Activated CD4-positive, CD25-positive, alpha-beta regulatory T cell treated with anti-CD3 and anti-CD28 coated beads, Interleukin-2, amount 50 U/mL, for 24 hours (primary cell): ENCODE results near the gene RXRG.

Source experiments
- ATAC-seq, 2 donors: fragments of 150-1000 bp; cut with Tn5 transposase; one replicate each; pipeline ENCODE4 v1.10.0; 2021; ENCODE audit warnings: mild to moderate bottlenecking in 1 of 2, moderate library complexity in 1 of 2

Gene RXRG

DNA sequence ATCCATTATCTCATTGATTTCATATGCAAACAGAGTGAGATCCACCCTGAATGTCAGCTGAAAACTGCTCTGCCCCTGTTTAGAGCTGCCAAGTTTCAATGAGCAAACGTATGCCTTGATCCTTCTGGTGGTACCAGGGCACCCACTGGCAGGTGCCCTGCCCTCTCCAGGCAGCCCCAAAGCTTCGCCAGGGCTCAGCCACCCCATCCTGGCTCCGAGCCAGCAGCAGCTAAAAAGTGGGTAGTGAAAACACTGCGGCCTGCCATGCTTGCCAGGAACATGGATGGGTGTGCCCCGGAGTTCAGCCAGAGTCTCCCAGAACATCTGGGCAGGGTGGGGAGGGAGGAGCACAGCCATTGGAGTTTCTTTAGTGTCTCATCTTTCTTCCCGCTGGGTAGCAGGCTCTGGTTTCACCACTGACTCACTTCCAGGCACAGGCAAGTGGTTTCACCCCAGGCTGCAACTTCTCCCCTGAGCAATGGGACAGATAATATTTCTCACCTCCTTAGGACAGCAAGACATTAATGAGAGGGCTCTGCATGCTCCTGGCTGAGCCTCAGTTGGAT lies 80.3 kb downstream of the RXRG start:
- ATAC-seq: no peak

DNA sequence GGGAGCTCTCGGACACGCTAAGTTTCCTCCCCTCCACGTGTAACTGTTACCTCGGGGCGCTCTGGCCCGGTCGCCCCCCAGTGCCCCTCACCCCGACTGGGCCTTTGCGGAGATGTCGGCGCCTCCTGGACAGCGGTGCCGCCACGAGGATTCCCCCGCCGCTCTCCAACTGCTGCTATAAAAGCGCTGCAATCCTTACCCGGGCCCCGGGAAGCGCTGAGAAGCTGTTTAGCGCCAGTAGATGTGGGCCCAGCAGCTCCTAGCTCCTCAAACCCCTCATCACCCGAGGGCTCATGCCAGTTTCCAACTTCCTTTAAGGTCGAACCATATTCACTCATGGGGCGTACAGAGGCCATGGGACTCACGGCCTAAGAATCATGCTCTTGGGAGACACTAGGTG lies 88.0 kb downstream of the RXRG start:
- ATAC-seq: no peak

DNA sequence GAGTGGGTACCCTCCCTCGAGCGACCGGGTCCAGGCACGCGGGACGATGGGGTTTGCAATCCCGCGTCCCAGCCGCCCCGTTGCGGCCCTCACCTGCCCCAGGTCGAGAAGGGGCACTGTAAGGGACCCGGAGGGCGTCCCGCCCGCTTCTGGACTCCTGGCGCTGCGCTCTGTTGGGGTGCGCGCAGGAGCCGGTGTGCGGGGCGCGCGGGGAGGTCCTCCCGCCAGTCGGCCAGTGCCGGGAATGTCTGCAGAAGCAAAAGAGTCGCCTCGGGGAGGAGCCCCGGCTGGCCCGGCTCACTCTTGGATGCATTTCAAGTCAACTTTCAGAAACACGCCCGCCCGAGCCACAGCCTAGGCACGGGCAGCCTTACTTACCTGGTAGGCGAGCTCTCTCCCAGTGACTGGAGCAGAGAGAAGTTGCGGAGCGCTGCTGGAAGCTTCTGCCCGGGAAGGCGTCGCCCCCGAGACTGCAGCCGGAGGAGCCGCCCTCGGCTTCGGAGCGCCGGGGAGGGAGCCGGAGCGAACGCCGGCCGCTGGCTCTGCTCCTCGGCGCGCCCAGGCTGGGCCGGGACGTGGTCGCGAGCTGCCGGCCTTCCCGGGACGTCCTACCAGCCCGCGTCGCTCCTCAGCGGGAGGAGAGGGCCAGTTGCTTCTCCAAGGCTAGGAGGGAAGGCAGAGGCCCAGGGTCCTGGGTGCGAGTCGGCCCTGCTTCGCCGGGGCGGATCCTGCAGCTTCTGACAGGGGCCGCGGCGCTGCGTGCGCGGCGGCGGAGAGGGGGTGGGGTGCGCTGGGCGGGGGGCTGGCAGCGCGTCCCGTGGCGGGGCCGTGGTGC lies 88.7 kb downstream of the RXRG start, which contains the start of gene LMX1A:
Gene LMX1A (minus strand): TSS at position 739 of the 835 bp plus-strand sequence. CDS start 1,156 bp downstream, outside the sequence.
- ATAC-seq: no peak

DNA sequence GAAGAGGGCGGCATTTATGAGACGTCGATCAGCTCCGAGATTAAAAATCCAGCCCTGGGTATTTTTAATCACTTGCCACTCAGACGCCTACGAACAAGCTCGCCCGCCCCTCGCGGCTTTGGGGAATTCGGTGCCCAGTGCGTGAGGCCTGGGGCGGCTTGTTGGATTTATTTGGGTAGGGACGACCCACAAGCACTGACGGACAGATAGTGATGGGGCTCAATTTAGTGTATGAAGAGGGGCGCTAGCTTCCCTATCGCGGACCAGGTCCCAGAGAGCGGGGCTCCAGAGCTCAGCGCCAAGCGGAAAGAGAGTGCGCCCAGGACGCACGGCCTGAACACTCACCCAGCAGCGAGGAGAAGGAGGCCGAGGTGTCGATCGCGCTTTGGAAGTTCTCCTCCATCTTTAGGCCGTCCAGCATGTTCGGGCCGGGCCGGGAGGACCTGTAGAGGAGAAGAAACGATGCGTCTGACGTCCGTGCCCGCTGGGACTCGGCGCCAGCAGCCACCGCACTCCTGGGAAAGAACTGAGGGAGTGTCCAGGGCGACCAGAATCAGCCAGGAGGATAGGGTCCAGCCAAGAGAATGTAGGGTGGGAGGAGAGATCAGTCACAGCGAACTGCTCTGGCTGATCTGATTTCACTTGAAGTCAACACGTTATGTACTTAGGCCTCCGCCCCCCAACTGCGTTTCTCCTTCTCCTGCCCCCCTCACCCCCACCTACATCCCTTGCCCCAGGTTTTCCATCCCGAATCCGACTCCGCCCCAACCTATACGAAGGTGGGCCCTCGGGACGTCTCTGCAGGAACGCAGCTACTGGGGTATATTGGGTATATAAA lies 89.6 kb downstream of the RXRG start:
- ATAC-seq: no peak

DNA sequence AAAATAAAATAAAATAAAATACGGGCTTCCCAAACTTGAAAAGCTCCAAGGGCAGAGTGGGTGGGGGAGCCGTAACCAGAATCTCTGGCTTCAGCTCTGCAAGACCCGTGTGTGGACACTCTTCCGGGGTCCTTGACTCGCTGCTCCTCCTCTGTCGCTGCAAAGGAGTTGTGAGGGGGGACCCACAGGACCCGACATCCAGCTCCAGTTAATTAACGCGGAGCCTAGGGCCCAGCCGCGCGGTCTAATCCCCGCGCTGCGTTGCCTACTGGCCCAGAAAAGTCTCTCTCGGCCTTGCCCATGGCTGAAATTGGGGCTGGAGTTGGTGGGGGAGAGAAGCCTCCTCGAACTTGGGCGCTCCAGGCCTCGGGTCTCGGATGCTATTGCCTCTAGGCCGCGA lies 90.2 kb downstream of the RXRG start:
- ATAC-seq: no peak

DNA sequence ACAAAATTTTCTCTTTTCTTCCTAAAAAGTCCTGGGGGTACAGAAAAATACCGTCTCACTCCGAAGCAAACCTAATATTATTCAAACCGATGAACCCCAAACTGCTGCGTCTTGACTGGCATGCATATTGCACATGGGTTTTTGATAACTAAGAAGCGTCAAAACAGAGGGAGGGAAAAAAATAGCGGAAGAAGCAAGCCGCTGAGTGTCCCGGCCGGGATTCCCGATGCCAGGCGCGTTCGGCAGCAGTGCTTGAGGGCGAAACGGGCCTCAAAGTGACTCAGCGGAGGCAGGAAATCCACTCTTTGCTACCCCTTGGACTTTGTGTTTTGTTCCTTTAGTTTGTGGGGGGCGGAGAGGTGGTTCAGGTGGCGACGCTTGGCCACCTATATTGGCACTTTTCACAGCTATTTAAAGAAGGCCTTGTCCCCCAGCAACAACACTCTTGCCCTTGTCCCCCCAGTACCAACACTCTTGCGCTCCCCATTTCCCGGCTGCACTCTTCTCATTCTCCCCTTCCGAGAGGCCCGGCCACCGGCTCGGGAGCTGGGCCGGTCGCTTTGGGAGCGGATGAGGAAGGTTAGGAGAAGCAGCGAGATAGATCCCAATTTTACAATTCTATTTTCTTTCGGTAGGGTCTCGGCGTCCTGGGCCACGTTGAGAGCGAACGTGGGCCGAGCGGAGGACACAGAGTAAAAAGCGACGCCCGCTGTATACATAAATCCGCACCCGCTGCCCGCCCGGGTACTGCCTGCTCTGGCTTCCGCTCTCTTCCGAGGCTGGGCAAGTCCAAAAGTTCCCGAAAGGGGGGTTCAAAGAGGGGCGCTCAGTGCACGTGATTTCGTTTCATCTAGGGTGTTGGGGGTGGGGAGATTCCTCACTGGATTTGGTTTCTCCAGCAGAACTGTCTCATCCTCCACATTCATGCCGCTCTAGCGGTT lies 90.9 kb downstream of the RXRG start:
- no peak for ATAC-seq

DNA sequence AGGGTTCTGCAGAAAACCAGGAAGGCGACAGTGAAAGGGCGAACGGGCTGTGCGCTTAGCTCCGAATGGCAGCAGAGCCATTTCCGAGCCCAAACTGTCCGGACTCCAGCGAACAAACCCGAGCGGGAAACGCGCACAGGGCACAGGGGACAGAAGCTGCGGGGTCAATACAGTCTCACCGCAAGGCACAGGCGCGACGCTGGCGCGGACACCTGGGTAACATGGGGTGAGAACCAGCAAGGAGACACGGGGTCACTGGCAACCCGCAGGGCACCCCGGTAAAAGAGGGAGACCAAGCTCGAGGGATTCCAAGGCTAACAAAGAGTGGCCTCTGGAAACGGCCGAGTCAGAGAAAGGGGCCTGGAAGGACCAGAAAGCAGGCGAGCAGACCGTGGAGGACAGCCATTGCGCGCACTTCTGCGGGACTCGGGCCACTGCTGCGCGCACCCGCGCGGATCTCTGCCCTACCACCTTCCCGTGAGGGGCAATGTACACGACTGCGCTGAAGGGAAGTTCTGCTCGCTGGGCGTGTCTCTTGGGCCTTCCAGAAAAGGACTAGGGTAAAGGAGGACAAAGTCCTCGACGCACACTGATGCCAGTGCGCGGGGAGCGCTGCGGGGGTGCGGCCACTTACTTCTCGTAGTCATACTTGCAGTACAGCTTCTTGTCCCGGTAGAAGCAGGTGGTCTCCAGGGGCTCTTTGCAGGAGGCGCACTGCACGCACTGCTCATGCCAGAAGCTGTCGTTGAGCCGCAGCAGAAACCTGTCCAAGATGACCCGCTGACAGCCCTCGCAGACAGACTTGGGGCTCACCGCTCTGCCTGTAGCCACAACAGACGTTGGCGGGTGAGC lies 92.3 kb downstream of the RXRG start:
- ATAC-seq: no peak

DNA sequence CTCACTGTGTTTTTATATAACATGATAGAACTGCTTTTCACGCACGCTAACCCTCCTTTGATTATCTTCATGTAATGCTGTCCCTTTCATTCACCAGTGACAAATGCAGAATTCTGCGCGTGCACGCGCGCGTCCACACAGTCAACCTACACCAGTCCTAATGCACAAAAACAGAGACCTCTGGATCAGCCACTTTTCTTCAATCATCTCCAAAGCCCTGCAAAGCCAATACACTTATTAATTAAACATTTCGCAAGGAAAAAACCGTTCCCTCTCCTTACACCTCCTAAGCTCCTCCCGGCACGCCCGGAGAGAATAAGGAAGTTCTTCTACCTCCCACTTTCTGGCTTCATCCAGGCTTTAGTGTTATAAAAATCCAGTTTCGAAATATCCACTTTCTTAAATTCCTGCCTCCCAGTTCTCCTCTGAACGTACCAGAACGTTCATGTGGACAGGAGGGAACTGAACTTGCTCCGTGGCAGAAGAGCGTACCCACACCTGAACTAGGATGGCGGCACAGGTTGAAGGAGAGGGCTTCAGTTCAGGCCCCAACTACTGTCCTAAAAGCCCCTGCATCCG lies 93.0 kb downstream of the RXRG start:
- no peak for ATAC-seq
